SK-N-SH treated with all-trans-retinoic acid at 6 μM for 48 hours (cell line): ENCODE measurements around the gene GDPD4.

Source experiments
- BACH2 ChIP-seq: fragments of 250-450 bp; sonication (Bioruptor Pico); IDR thresholded peaks from 2 replicates; pipeline ENCODE4 v1.9.0; 2021; ENCODE audit warnings: mild to moderate bottlenecking, borderline replicate concordance
- CSDC2 ChIP-seq: fragments of 250-450 bp; sonication (Bioruptor Pico); IDR thresholded peaks from 2 replicates; pipeline ENCODE4 v1.5.0; 2020; ENCODE audit warnings: mild to moderate bottlenecking, moderate library complexity
- ESRRG ChIP-seq: fragments of 250-450 bp; sonication (Bioruptor Pico); IDR thresholded peaks from 2 replicates; pipeline ENCODE4 v1.6.1; 2021; ENCODE audit warnings: mild to moderate bottlenecking
- GLIS3 ChIP-seq: fragments of 250-450 bp; sonication (Bioruptor Pico); IDR thresholded peaks from 2 replicates; pipeline ENCODE4 v1.5.0; 2020; ENCODE audit warnings: mild to moderate bottlenecking, moderate library complexity
- PPARA ChIP-seq: fragments of 250-450 bp; sonication (Bioruptor Pico); IDR thresholded peaks from 2 replicates; pipeline ENCODE4 v1.5.0; 2020; ENCODE audit warnings: mild to moderate bottlenecking, borderline replicate concordance
- SNAI2 ChIP-seq: fragments of 250-450 bp; sonication (Bioruptor Pico); IDR thresholded peaks from 2 replicates; pipeline ENCODE4 v1.5.0; 2020; ENCODE audit warnings: mild to moderate bottlenecking, moderate library complexity
- ZFP3 ChIP-seq: fragments of 250-450 bp; sonication (Bioruptor Pico); IDR thresholded peaks from 2 replicates; pipeline ENCODE4 v1.5.0; 2020; ENCODE audit warnings: mild to moderate bottlenecking, moderate library complexity
- ZNF565 ChIP-seq: fragments of 450-650 bp; formaldehyde crosslinking; conservative IDR thresholded peaks from 2 replicates; pipeline ENCODE4 v1.5.0; 2020; ENCODE audit warnings: low read depth, mild to moderate bottlenecking, moderate library complexity
- ZNF70 ChIP-seq: fragments of 450-650 bp; formaldehyde crosslinking; IDR thresholded peaks from 2 replicates; pipeline ENCODE4 v1.5.0; 2020; ENCODE audit warnings: mild to moderate bottlenecking, moderate library complexity
- TF ChIP-seq, protein P1 (sequence below): fragments of 250-450 bp; sonication (Bioruptor Pico); IDR thresholded peaks from 2 replicates; pipeline ENCODE4 v1.5.1; 2020; ENCODE audit warnings: low read depth, mild to moderate bottlenecking, moderate library complexity

DNA sequence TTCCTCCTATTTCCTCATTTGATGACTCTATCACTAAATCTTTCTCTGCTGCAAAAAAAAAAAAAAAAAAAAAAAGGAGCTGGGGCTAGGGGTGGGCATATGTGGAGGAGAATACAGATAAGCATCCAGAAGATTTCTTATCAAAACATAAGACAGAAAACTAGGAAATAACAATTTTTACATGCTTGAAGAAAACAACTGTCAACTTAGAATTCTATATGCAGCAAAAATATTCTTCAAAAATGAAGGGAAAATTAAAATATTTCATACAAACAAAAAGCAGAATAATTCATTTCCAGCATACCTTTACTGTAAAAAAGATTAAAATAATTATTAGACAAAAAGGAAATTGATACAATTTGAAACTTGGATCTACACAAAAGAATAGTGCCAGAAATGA is 38.7 kb downstream of the GDPD4 start:
- TF ChIP-seq SNAI2 = no peak
- no peak for TF ChIP-seq CSDC2 (CRISPR knock-in tag)
- no peak for TF ChIP-seq ZFP3 (CRISPR knock-in tag)
- TF ChIP-seq, protein P1, sequence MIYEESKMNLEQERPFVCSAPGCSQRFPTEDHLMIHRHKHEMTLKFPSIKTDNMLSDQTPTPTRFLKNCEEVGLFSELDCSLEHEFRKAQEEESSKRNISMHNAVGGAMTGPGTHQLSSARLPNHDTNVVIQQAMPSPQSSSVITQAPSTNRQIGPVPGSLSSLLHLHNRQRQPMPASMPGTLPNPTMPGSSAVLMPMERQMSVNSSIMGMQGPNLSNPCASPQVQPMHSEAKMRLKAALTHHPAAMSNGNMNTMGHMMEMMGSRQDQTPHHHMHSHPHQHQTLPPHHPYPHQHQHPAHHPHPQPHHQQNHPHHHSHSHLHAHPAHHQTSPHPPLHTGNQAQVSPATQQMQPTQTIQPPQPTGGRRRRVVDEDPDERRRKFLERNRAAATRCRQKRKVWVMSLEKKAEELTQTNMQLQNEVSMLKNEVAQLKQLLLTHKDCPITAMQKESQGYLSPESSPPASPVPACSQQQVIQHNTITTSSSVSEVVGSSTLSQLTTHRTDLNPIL (CRISPR knock-in tag) = no peak
- no peak for TF ChIP-seq PPARA (CRISPR knock-in tag)
- TF ChIP-seq BACH2 (CRISPR knock-in tag) = no peak
- TF ChIP-seq ZNF70 (CRISPR knock-in tag) = no peak
- no peak for TF ChIP-seq ZNF565
- no peak for TF ChIP-seq ESRRG (CRISPR knock-in tag)
- no peak for TF ChIP-seq GLIS3 (CRISPR knock-in tag)
